H1 (cell line): ENCODE measurements around the gene AMIGO2. TPM values are rescaled to one million over a fixed set of nuclear protein-coding genes. Genes with fewer than 3 reads are reported as not detected.

Experiments used
- CTCF ChIA-PET: fragments of 300-600 bp; sonication (Branson Sonifier 250); formaldehyde crosslinking; loops from one replicate; lab custom pipeline; 2021; ENCODE audit not compliant: partially characterized antibody; lab: Charles Lee
- POLR2A ChIA-PET: fragments of 300-600 bp; sonication (Branson Sonifier 250); formaldehyde crosslinking; loops from one replicate; lab custom pipeline; 2021; ENCODE audit warnings: inconsistent platforms; ENCODE audit not compliant: partially characterized antibody; lab: Charles Lee
- DNase-seq, 2 experiments: peaks; one replicate each; pipeline versions ENCODE4 v3.0.0 to v3.0.0-alpha.2; 2010 to 2022; ENCODE audit warnings: low spot score in 2 of 2, low read depth in 1 of 2, mixed read lengths in 1 of 2
- FAIRE-seq: peaks from 2 replicates; lab custom pipeline; 2011; peaks lifted over from hg19 to GRCh38; lab: Jason Lieb, UNC
- H2AFZ ChIP-seq: 2 replicates; pipeline ENCODE4 v1.8.1; 2012; ENCODE audit warnings: low read length, inconsistent platforms
- H2AK5ac ChIP-seq: 2 replicates; pipeline ENCODE4 v1.6.1; 2013; ENCODE audit warnings: low read depth, low read length
- H2BK120ac ChIP-seq: replicated peaks from 2 replicates; pipeline ENCODE3; 2013; ENCODE audit warnings: low read depth, low read length, inconsistent platforms
- H2BK12ac ChIP-seq: 2 replicates; pipeline ENCODE4 v1.6.1; 2013; ENCODE audit warnings: low read depth, low read length
- H2BK15ac ChIP-seq: 2 replicates; pipeline ENCODE4 v1.6.1; 2013; ENCODE audit warnings: low read length
- H2BK20ac ChIP-seq: 2 replicates; pipeline ENCODE4 v1.6.1; 2013; ENCODE audit warnings: low read length
- H2BK5ac ChIP-seq: 2 replicates; pipeline ENCODE4 v1.6.1; 2013; ENCODE audit warnings: low read depth, low read length
- H3K14ac ChIP-seq: 2 replicates; pipeline ENCODE4 v1.6.1; 2013; ENCODE audit warnings: inconsistent platforms; ENCODE audit not compliant: insufficient read length
- H3K18ac ChIP-seq: 2 replicates; pipeline ENCODE4 v1.6.1; 2013; ENCODE audit warnings: low read length; ENCODE audit errors: extremely low read depth
- H3K23ac ChIP-seq: 2 replicates; pipeline ENCODE4 v1.6.1; 2013; ENCODE audit warnings: inconsistent platforms; ENCODE audit not compliant: insufficient read length
- H3K23me2 ChIP-seq: 2 replicates; pipeline ENCODE4 v1.6.1; 2013; ENCODE audit warnings: low read depth, low read length
- H3K27ac ChIP-seq: 2 replicates; pipeline ENCODE4 v1.6.1; 2011; ENCODE audit warnings: low read depth, low read length, inconsistent platforms
- H3K27me3 ChIP-seq, 4 experiments: replicated peaks in 1 of 4; 1 replicate in 1 of 4; 2 replicates in 3 of 4; pipeline versions ENCODE4 v1.6.1 to v1.8.1; 2011 to 2013; ENCODE audit warnings: low read length in 3 of 4, mild to moderate bottlenecking in 3 of 4, inconsistent platforms in 2 of 4, mixed read lengths in 2 of 4, moderate library complexity in 1 of 4; ENCODE audit not compliant: control insufficient read depth in 3 of 4, insufficient read depth in 3 of 4; ENCODE audit errors: extremely low read depth in 1 of 4
- H3K36me3 ChIP-seq, 4 experiments: 2 replicates each; pipeline versions ENCODE4 v1.6.1 to v1.8.1; 2011 to 2013; ENCODE audit warnings: mild to moderate bottlenecking in 4 of 4, low read length in 3 of 4, moderate library complexity in 2 of 4, control low read depth in 1 of 4, inconsistent platforms in 1 of 4; ENCODE audit not compliant: insufficient read depth in 4 of 4, control insufficient read depth in 2 of 4
- H3K4ac ChIP-seq: replicated peaks from 2 replicates; pipeline ENCODE3; 2013; ENCODE audit warnings: low read length, low read depth, mixed read lengths, inconsistent platforms; ENCODE audit not compliant: insufficient read length
- H3K4me1 ChIP-seq, 4 experiments: replicated peaks in 1 of 4; 1 replicate in 1 of 4; 2 replicates in 3 of 4; pipeline versions ENCODE4 v1.6.1 to v1.8.1; 2011 to 2013; ENCODE audit warnings: low read length in 3 of 4, inconsistent platforms in 2 of 4, mixed read lengths in 1 of 4; ENCODE audit not compliant: insufficient read depth in 4 of 4, control insufficient read depth in 3 of 4
- H3K4me2 ChIP-seq, 2 experiments: 2 replicates each; pipeline versions ENCODE4 v1.6.1 to v1.8.1; 2011 to 2013; ENCODE audit warnings: low read depth in 2 of 2, low read length in 2 of 2, control low read depth in 1 of 2, inconsistent platforms in 1 of 2, mild to moderate bottlenecking in 1 of 2; ENCODE audit not compliant: insufficient read depth in 1 of 2
- H3K4me3 ChIP-seq, 4 experiments: fragments of 200-600, 300-600 bp in 1 of 4; sonication (generic), shearing (Covaris generic), sonication (Bioruptor Twin) in 1 of 4; 2 replicates each; pipeline versions ENCODE4 v1.5.1 to v1.8.1; 2011 to 2016; ENCODE audit warnings: low read length in 4 of 4, low read depth in 3 of 4, control low read depth in 2 of 4, inconsistent platforms in 2 of 4, mild to moderate bottlenecking in 2 of 4, mixed read lengths in 1 of 4, moderate library complexity in 1 of 4; ENCODE audit not compliant: insufficient read depth in 2 of 4; ENCODE audit errors: extremely low read depth in 1 of 4
- H3K56ac ChIP-seq: replicated peaks from 2 replicates; pipeline ENCODE3; 2013; ENCODE audit warnings: low read depth, mild to moderate bottlenecking, mixed read lengths, low read length, inconsistent platforms; ENCODE audit not compliant: insufficient read length
- H3K79me1 ChIP-seq: 2 replicates; pipeline ENCODE4 v1.6.1; 2013; ENCODE audit warnings: low read depth, low read length, control low read depth
- H3K79me2 ChIP-seq, 2 experiments: 2 replicates each; pipeline versions ENCODE4 v1.6.1 to v1.8.1; 2012 to 2013; ENCODE audit warnings: low read length in 2 of 2, mild to moderate bottlenecking in 2 of 2, inconsistent platforms in 1 of 2; ENCODE audit not compliant: insufficient read depth in 2 of 2, control insufficient read depth in 1 of 2
- H3K9ac ChIP-seq, 4 experiments: replicated peaks in 1 of 4; 1 replicate in 1 of 4; 2 replicates in 3 of 4; pipeline versions ENCODE4 v1.6.1 to v1.8.1; 2011 to 2013; ENCODE audit warnings: low read depth in 3 of 4, low read length in 3 of 4, control low read depth in 2 of 4, mild to moderate bottlenecking in 2 of 4, moderate library complexity in 2 of 4, inconsistent platforms in 1 of 4; ENCODE audit errors: extremely low read depth in 1 of 4
- H3K9me3 ChIP-seq, 2 experiments: 2 replicates each; pipeline versions ENCODE4 v1.6.1 to v1.8.1; 2012 to 2013; ENCODE audit warnings: mild to moderate bottlenecking in 2 of 2, moderate library complexity in 2 of 2, control low read depth in 1 of 2, inconsistent platforms in 1 of 2, low read depth in 1 of 2, low read length in 1 of 2, mixed read lengths in 1 of 2; ENCODE audit not compliant: insufficient read depth in 2 of 2
- H4K20me1 ChIP-seq, 2 experiments: replicated peaks in 1 of 2; 2 replicates each; pipeline versions ENCODE3 to v1.8.1; 2011 to 2013; ENCODE audit warnings: inconsistent platforms in 2 of 2, low read length in 2 of 2, mild to moderate bottlenecking in 1 of 2; ENCODE audit not compliant: insufficient read depth in 2 of 2, control insufficient read depth in 1 of 2
- H4K5ac ChIP-seq: 2 replicates; pipeline ENCODE4 v1.6.1; 2013; ENCODE audit warnings: low read length, low read depth, mixed read lengths, inconsistent platforms; ENCODE audit not compliant: insufficient read length
- H4K8ac ChIP-seq: 2 replicates; pipeline ENCODE4 v1.8.0; 2013; ENCODE audit warnings: mild to moderate bottlenecking, moderate library complexity, low read length, inconsistent platforms; ENCODE audit not compliant: insufficient read depth; ENCODE audit errors: extremely low read depth
- H4K91ac ChIP-seq: replicated peaks from 2 replicates; pipeline ENCODE3; 2013; ENCODE audit warnings: low read length, mixed read lengths, inconsistent platforms; ENCODE audit not compliant: insufficient read length
- HDAC2 ChIP-seq, 2 experiments: fragments of 300-600 bp in 1 of 2; sonication (generic) in 1 of 2; IDR thresholded peaks; 2 replicates each; pipeline ENCODE4 v1.6.1; 2011 to 2012; ENCODE audit warnings: low read depth in 2 of 2, low read length in 2 of 2, mild to moderate bottlenecking in 2 of 2, moderate library complexity in 2 of 2, borderline replicate concordance in 1 of 2, inconsistent platforms in 1 of 2
- MAX ChIP-seq: IDR thresholded peaks from 2 replicates; pipeline ENCODE4 v1.6.1; 2012; ENCODE audit warnings: inconsistent platforms
- SUZ12 ChIP-seq: fragments of 200-600 bp; sonication (generic); IDR thresholded peaks from 2 replicates; pipeline ENCODE4 v1.6.1; 2012; ENCODE audit warnings: mild to moderate bottlenecking, inconsistent platforms, low read length, moderate library complexity, mixed read lengths
- TEAD4 ChIP-seq: IDR thresholded peaks from 2 replicates; pipeline ENCODE4 v1.6.1; 2012; ENCODE audit warnings: low read depth, low read length, inconsistent platforms, mixed read lengths
- WGBS, 2 experiments: shearing (Covaris generic) in 1 of 2; methylation state at CpG; one replicate each; pipeline versions ENCODE4 v1.1.6 to v1.1.7; 2013 to 2015; ENCODE audit warnings: low lambda C conversion rate in 2 of 2, mixed read lengths in 2 of 2, inconsistent platforms in 1 of 2, low coverage in 1 of 2, missing lambda C conversion rate in 1 of 2; ENCODE audit not compliant: insufficient replicate concordance in 2 of 2, insufficient coverage in 1 of 2, insufficient read length in 1 of 2; ENCODE audit errors: extremely low coverage in 1 of 2, missing lambda C conversion rate in 1 of 2; 5-methylcytosine and 5-hydroxymethylcytosine counted together
- polyA plus RNA-seq, 7 experiments: library from polyadenylated mRNA; depleted of rRNA in 3 of 7; stranded (reverse) in 5 of 7; unstranded in 2 of 7; fragments of >200 nt in 5 of 7; fragments of 200-250 nt in 2 of 7; gene quantifications; 1 replicate in 5 of 7; 2 replicates in 1 of 7; 4 replicates in 1 of 7; pipeline versions ENCODE4 v1.2.1 to v1.2.3, GENCODE V29; 2011 to 2013; ENCODE audit warnings: missing spikeins in 2 of 7, mixed read lengths in 2 of 7
- total RNA-seq: library from RNA; stranded (reverse); fragmentation: NEBNext Ultra II Directional; extraction: Animal tissue kit (Norgen Biotek cat#: 25700); gene quantifications from 2 replicates; pipeline ENCODE4 v1.2.1, GENCODE V29; 2021

AMIGO2 gene
- total and polyA plus RNA-seq, 2 of the 8 experiments (the other 6 are each of a cell fraction or from before 2014, with no cell fraction given) = 1.7 to 3.3 TPM

DNA sequence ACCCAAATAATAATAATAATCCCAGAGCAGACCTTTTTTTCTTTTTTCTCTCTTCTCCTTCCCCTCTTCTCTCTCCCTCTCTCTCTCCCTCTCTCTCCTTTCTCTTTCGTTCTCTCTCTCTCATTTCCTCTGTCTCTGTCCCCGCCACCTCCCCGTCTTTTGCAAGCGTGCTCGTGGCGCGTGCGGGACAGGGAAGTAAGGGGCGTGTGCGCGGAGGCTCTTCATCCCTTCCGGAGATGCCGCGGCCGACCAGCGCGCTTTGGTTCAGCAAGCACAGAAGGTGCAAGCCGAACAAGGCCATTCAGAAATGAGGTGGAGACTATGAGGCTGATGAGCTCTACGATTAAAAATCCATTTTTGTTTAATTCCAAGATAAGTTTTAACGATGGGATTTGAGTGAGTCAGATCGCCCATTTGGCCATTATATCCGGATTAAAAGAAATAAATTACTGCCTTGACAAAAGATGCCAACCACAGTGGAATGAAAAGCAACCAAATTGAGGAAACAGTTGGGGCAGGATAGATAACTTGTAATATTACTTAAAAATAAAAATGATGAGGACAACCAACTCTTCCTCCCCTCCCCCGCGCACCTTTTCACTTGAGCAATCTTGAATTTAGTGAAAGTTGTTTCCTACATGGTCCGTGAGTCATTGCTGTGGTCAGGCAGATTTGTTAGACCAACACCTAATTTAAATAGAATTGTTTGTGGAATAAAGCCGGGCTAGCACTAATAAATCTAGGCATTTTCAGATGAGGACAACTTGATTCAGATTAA, 1.2 kb upstream of the AMIGO2 start:
- DNase-seq = no peak
- Histone ChIP-seq H3K18ac (no peak overlapping the region), H2BK15ac (no peak overlapping the region), H2BK20ac (no peak overlapping the region), H3K23me2 (peaks cover 13% of the 10 kb centered on the region), H3K23ac (no peak overlapping the region), H3K9ac (no peak overlapping the region), H3K4ac (no peak overlapping the region), H2BK12ac (no peak overlapping the region), H3K4me3 (peak overlapping the region; percentile 47 to 80 (median 67); a peak in 7 of 8 replicates), H2AFZ (peak overlapping the region; percentile 68; the same call in 1 of the 2 replicates), H3K27me3 (peaks cover 0 to 23% (median 10%) of the 10 kb centered on the region in 4 experiments; a peak in 6 of 7 replicates), H2AK5ac (no peak overlapping the region), H2BK5ac (no peak overlapping the region)
- ChIA-PET POLR2A (interaction anchor here (1.3 kb wide), 1 partner anchor 10 kb away, joined by 6 read pairs; no protein-coding TSS in a partner anchor), CTCF (interaction anchor here (1.7 to 3.3 kb wide), 3 partner anchors 10 to 226 kb away, joined by 8 to 21 read pairs (median 14); no protein-coding TSS in a partner anchor)
- WGBS, 2 experiments = 29% methylated on average over 26 of the region's 26 CpGs; no CpG with 5 or more reads in 1 of the 2 experiments
- TF ChIP-seq MAX (peak; percentile 65; the same call in 1 of the 2 replicates), TEAD4 (no peak), SUZ12 (0 out of 2 replicates have a peak, but pooled peaks have one; percentile 7), HDAC2 (IDR thresholded peaks at IDR 0.05; ENCODE audit: borderline replicate concordance in 1 of 2, low read depth in 2 of 2, low read length in 2 of 2) (0 out of 4 replicates have a peak, but pooled peaks of 1 of the 2 experiments have one; percentile 19)
- TF ChIP-seq, all 59 proteins: peak for 3
- Histone ChIP-seq H4K8ac (no peak overlapping the region), H3K27ac (no peak overlapping the region), H3K4me1 (peaks cover 3 to 10% (median 3%) of the 10 kb centered on the region in 4 experiments; a peak in 4 of 7 replicates), H3K9me3 (no peaks in the 10 kb centered on the region), H3K79me1 (no peaks in the 10 kb centered on the region), H4K91ac (no peak overlapping the region), H3K14ac (no peak overlapping the region), H2BK120ac (no peak overlapping the region), H4K20me1 (no peaks in the 10 kb centered on the region), H3K36me3 (no peaks in the 10 kb centered on the region), H3K79me2 (no peaks in the 10 kb centered on the region), H3K4me2 (peak overlapping the region; percentile 80 to 93), H3K56ac (no peak overlapping the region), H4K5ac (no peak overlapping the region)
- FAIRE-seq = no peak
